HepG2 (cell line): Measurements from ENCODE around the gene MASP1. TPM values are rescaled to one million over a fixed set of nuclear protein-coding genes. Genes with fewer than 3 reads are reported as not detected.

Experiments
- EHMT2 ChIP-seq: fragments of 200-600 bp; sonication (generic); IDR thresholded peaks from 2 replicates; pipeline ENCODE4 v1.7.0; 2017; ENCODE audit warnings: antibody characterized with exemption, low read depth, low read length, borderline replicate concordance
- GATA4 ChIP-seq: sonication (generic); IDR thresholded peaks from 2 replicates; pipeline ENCODE4 v1.6.1; 2016; ENCODE audit warnings: antibody characterized with exemption, low read depth, borderline replicate concordance
- HBP1 ChIP-seq: IDR thresholded peaks from 2 replicates; pipeline ENCODE4 v1.6.1; 2016; ENCODE audit warnings: low read depth, control low read depth
- HINFP ChIP-seq: sonication (generic); formaldehyde crosslinking; IDR thresholded peaks from 2 replicates; pipeline ENCODE4 v1.4.0; 2020; ENCODE audit warnings: low read depth, mild to moderate bottlenecking, missing genetic modification reagents
- IRF2 ChIP-seq: IDR thresholded peaks from 2 replicates; pipeline ENCODE4 v1.6.1; 2018; ENCODE audit warnings: missing genetic modification reagents, missing compliant biosample characterization
- MXD1 ChIP-seq: sonication (generic); formaldehyde crosslinking; IDR thresholded peaks from 2 replicates; pipeline ENCODE4 v1.4.0; 2020; ENCODE audit warnings: mild to moderate bottlenecking, missing genetic modification reagents
- NFAT5 ChIP-seq: sonication (generic); formaldehyde crosslinking; IDR thresholded peaks from 2 replicates; pipeline ENCODE4 v1.4.0; 2020; ENCODE audit warnings: missing genetic modification reagents
- RNF219 ChIP-seq: sonication (generic); formaldehyde crosslinking; IDR thresholded peaks from 2 replicates; pipeline ENCODE4 v1.5.0; 2020; ENCODE audit warnings: mild to moderate bottlenecking, missing genetic modification reagents
- SRSF9 ChIP-seq: fragments of 200-400 bp; formaldehyde crosslinking; IDR thresholded peaks from 2 replicates; pipeline ENCODE4 v1.6.1; 2018; ENCODE audit warnings: borderline replicate concordance, mild to moderate bottlenecking, low read depth, low read length; ENCODE audit not compliant: insufficient read depth, poor library complexity, severe bottlenecking
- TEF ChIP-seq: sonication (generic); formaldehyde crosslinking; IDR thresholded peaks from 2 replicates; pipeline ENCODE4 v1.5.0; 2020; ENCODE audit warnings: missing genetic modification reagents
- ZBTB21 ChIP-seq: sonication (generic); formaldehyde crosslinking; IDR thresholded peaks from 2 replicates; pipeline ENCODE4 v1.4.0; 2020; ENCODE audit warnings: missing genetic modification reagents
- ZC3H4 ChIP-seq: sonication (generic); formaldehyde crosslinking; IDR thresholded peaks from 2 replicates; pipeline ENCODE4 v1.4.0; 2020; ENCODE audit warnings: missing genetic modification reagents, borderline replicate concordance
- ZNF292 ChIP-seq: sonication (generic); formaldehyde crosslinking; IDR thresholded peaks from 2 replicates; pipeline ENCODE4 v1.8.1; 2022; ENCODE audit warnings: mild to moderate bottlenecking, low read depth, missing genetic modification reagents, borderline replicate concordance
- ZNF660 ChIP-seq: sonication (generic); formaldehyde crosslinking; IDR thresholded peaks from 2 replicates; pipeline ENCODE4 v1.5.1; 2020; ENCODE audit warnings: mild to moderate bottlenecking, low read depth, missing genetic modification reagents, borderline replicate concordance
- ZNF766 ChIP-seq: sonication (generic); formaldehyde crosslinking; IDR thresholded peaks from 2 replicates; pipeline ENCODE4 v1.5.0; 2020; ENCODE audit warnings: missing genetic modification reagents, borderline replicate concordance
- ZZZ3 ChIP-seq: sonication (generic); formaldehyde crosslinking; IDR thresholded peaks from 2 replicates; pipeline ENCODE4 v1.4.0; 2020; ENCODE audit warnings: missing genetic modification reagents, mild to moderate bottlenecking, borderline replicate concordance
- polyA plus RNA-seq, 8 experiments: library from polyadenylated mRNA; depleted of rRNA in 3 of 8; stranded (reverse) in 7 of 8; unstranded in 1 of 8; fragments of >200 nt; fragmentation: Illumina TruSeq in 4 of 8; extraction: Trizol in 4 of 8; gene quantifications; 2 replicates each; pipeline versions ENCODE4 v1.2.1 to v1.2.3, GENCODE V29; 2011 to 2016; ENCODE audit warnings: low read depth in 4 of 8, missing spikeins in 1 of 8, mixed read lengths in 1 of 8; ENCODE audit not compliant: insufficient read depth in 1 of 8
- total RNA-seq, 5 experiments: library from RNA; depleted of rRNA; stranded (reverse); fragments of >200 nt; fragmentation: Illumina TruSeq; extraction: Trizol; gene quantifications; 2 replicates each; pipeline ENCODE4 v1.2.3, GENCODE V29; 2016; ENCODE audit warnings: low read depth in 1 of 5

Gene MASP1
- total and polyA plus RNA-seq, 2 of the 13 experiments (the other 11 are each of a cell fraction or from before 2014, with no cell fraction given): 10.8 to 56.0 TPM

- TF ChIP-seq RNF219 (CRISPR knock-in tag): no peak
- TF ChIP-seq ZBTB21: peak; percentile 84; the same call in 1 of the 2 replicates
- no peak for TF ChIP-seq HINFP
- TF ChIP-seq GATA4: no peak
- no peak for TF ChIP-seq TEF (CRISPR knock-in tag)
- TF ChIP-seq HBP1: no peak
- TF ChIP-seq ZNF660: no peak
- peak; percentile 67; the same call in 1 of the 2 replicates for TF ChIP-seq IRF2 (CRISPR knock-in tag)
- TF ChIP-seq SRSF9: no peak
- TF ChIP-seq MXD1: no peak
- TF ChIP-seq NFAT5 (CRISPR knock-in tag): no peak
- no peak for TF ChIP-seq ZC3H4
- 0 out of 2 replicates have a peak, but pooled peaks have one; percentile 44 for TF ChIP-seq ZNF766 (CRISPR knock-in tag)
- TF ChIP-seq ZZZ3 (CRISPR knock-in tag): no peak
- peak; percentile 46; the same call in 1 of the 2 replicates for TF ChIP-seq ZNF292
- TF ChIP-seq EHMT2: no peak
These were observed 5.0 kb downstream of the MASP1 start (continued) for GRCh38 chr3:187286467-187287059.
